HepG2 (cell line): Measurements from ENCODE around the gene SLC26A4. TPM values are rescaled to one million over a fixed set of nuclear protein-coding genes. Genes with fewer than 3 reads are reported as not detected.

Experiments
- ATAC-seq: fragments of 200-7000 bp; cut with Tn5 transposase; 3 replicates; pipeline ENCODE4 v1.9.1; 2020; ENCODE audit warnings: mild to moderate bottlenecking, moderate library complexity
- BruUV-seq: library from RNA; stranded (reverse); fragments of 400-500 nt; replicated peaks from 2 replicates; lab custom pipeline; 2021; lab: Mats Ljungman, UMichigan
- CTCF ChIA-PET: fragments of 300-600 bp; formaldehyde crosslinking; extraction: SDS; loops from one replicate; lab custom pipeline; 2021; ENCODE audit warnings: low total read pairs, inconsistent platforms, low intra/inter-chr PET ratio; lab: Yijun Ruan, JAX
- POLR2A ChIA-PET: fragments of 350-600 bp; sonication (Branson Sonifier 250); formaldehyde crosslinking; loops from one replicate; lab custom pipeline; 2020; ENCODE audit warnings: antibody characterized with exemption, inconsistent platforms; lab: Yijun Ruan, JAX
- DNase-seq: peaks from one replicate; pipeline ENCODE4 v3.0.0-alpha.2; 2015; ENCODE audit warnings: low spot score
- FAIRE-seq: peaks from 3 replicates; lab custom pipeline; 2011; peaks lifted over from hg19 to GRCh38; lab: Jason Lieb, UNC
- H2AFZ ChIP-seq: one replicate; pipeline ENCODE4 v1.6.1; 2011; ENCODE audit warnings: low read length, inconsistent platforms
- H3K27ac ChIP-seq: fragments of 300-600 bp; 3 replicates; pipeline ENCODE4 v1.8.0; 2011; ENCODE audit warnings: mixed run types, mild to moderate bottlenecking, mixed read lengths, low read length, inconsistent platforms; ENCODE audit not compliant: insufficient read depth; ENCODE audit errors: extremely low read length
- H3K27me3 ChIP-seq, 2 experiments: fragments of 200-600 bp in 1 of 2; 2 replicates in 1 of 2; 3 replicates in 1 of 2; pipeline versions ENCODE4 v1.6.0 to v1.8.0; 2011; ENCODE audit warnings: low read length in 2 of 2, mild to moderate bottlenecking in 2 of 2, moderate library complexity in 2 of 2, inconsistent platforms in 1 of 2; ENCODE audit not compliant: insufficient read depth in 2 of 2, control insufficient read depth in 1 of 2
- H3K36me3 ChIP-seq, 2 experiments: fragments of 200-600 bp in 1 of 2; replicated peaks in 1 of 2; 2 replicates in 1 of 2; 3 replicates in 1 of 2; pipeline versions ENCODE4 v1.5.1 to v1.8.0; 2011; ENCODE audit warnings: low read length in 2 of 2, inconsistent platforms in 1 of 2; ENCODE audit not compliant: insufficient read depth in 2 of 2, control insufficient read depth in 1 of 2
- H3K4me1 ChIP-seq: 2 replicates; pipeline ENCODE4 v1.5.1; 2012; ENCODE audit warnings: low read length, inconsistent platforms; ENCODE audit not compliant: insufficient read depth
- H3K4me2 ChIP-seq: 2 replicates; pipeline ENCODE4 v1.6.0; 2011; ENCODE audit warnings: low read depth, low read length, inconsistent platforms
- H3K4me3 ChIP-seq, 3 experiments: fragments of 200-600 bp in 1 of 3; sonication (generic), shearing (Covaris generic) in 1 of 3; replicated peaks in 1 of 3; 2 replicates each; pipeline ENCODE4 v1.5.1; 2011 to 2016; ENCODE audit warnings: low read length in 3 of 3, inconsistent platforms in 2 of 3, low read depth in 2 of 3, mild to moderate bottlenecking in 2 of 3, control low read depth in 1 of 3, mixed read lengths in 1 of 3; ENCODE audit not compliant: insufficient read depth in 1 of 3
- H3K79me2 ChIP-seq: one replicate; pipeline ENCODE4 v1.6.1; 2011; ENCODE audit warnings: low read length, inconsistent platforms; ENCODE audit not compliant: insufficient read depth
- H3K9ac ChIP-seq: 2 replicates; pipeline ENCODE4 v1.6.0; 2011; ENCODE audit warnings: mild to moderate bottlenecking, low read depth, low read length, inconsistent platforms; ENCODE audit not compliant: insufficient read depth
- H3K9me3 ChIP-seq: 2 replicates; pipeline ENCODE4 v1.5.1; 2012; ENCODE audit warnings: mild to moderate bottlenecking, low read length
- H4K20me1 ChIP-seq: 2 replicates; pipeline ENCODE4 v1.6.0; 2011; ENCODE audit warnings: inconsistent platforms, mild to moderate bottlenecking, low read length, moderate library complexity; ENCODE audit not compliant: insufficient read depth
- E2F5 ChIP-seq: sonication (generic); formaldehyde crosslinking; conservative IDR thresholded peaks from 2 replicates; pipeline ENCODE4 v1.4.0; 2020; ENCODE audit warnings: missing genetic modification reagents
- KDM5B ChIP-seq: sonication (generic); formaldehyde crosslinking; IDR thresholded peaks from 2 replicates; pipeline ENCODE4 v1.4.0; 2020; ENCODE audit warnings: missing genetic modification reagents, mild to moderate bottlenecking, borderline replicate concordance
- NCOA5 ChIP-seq: sonication (generic); formaldehyde crosslinking; IDR thresholded peaks from 2 replicates; pipeline ENCODE4 v1.4.0; 2020; ENCODE audit warnings: missing genetic modification reagents
- ZFAT ChIP-seq: sonication (generic); formaldehyde crosslinking; conservative IDR thresholded peaks from 2 replicates; pipeline ENCODE4 v1.8.1; 2023; ENCODE audit warnings: missing genetic modification reagents, inconsistent platforms
- ZNF557 ChIP-seq: sonication (generic); formaldehyde crosslinking; IDR thresholded peaks from 2 replicates; pipeline ENCODE4 v1.4.0; 2020; ENCODE audit warnings: missing genetic modification reagents
- ZNF607 ChIP-seq: sonication (generic); formaldehyde crosslinking; IDR thresholded peaks from 2 replicates; pipeline ENCODE4 v1.5.1; 2020; ENCODE audit warnings: missing genetic modification reagents, mild to moderate bottlenecking, borderline replicate concordance
- ZNF619 ChIP-seq: sonication (generic); formaldehyde crosslinking; IDR thresholded peaks from 2 replicates; pipeline ENCODE4 v1.4.0; 2020; ENCODE audit warnings: mild to moderate bottlenecking, missing genetic modification reagents
- ZNF674 ChIP-seq: sonication (generic); formaldehyde crosslinking; IDR thresholded peaks from 2 replicates; pipeline ENCODE4 v1.5.0; 2020; ENCODE audit warnings: low read depth, mild to moderate bottlenecking, missing genetic modification reagents
- WGBS: methylation state at CpG from one replicate; pipeline ENCODE4 v1.1.6; 2017; ENCODE audit warnings: low lambda C conversion rate; 5-methylcytosine and 5-hydroxymethylcytosine counted together
- in situ Hi-C: cut with HindIII; loops from 2 replicates; pipeline ENCODE4 v1.10.0; 2017; ENCODE audit warnings: low pct_unique_long_range_greater_than_20kb; ENCODE audit not compliant: extremely low pct_ligation_motif_present
- intact Hi-C: fragments of 100-400 bp; cut with micrococcal nuclease; formaldehyde crosslinking; loops from one replicate; pipeline ENCODE4 v1.10.0; 2022; ENCODE audit not compliant: unreplicated experiment
- polyA plus RNA-seq, 8 experiments: library from polyadenylated mRNA; depleted of rRNA in 3 of 8; stranded (reverse) in 7 of 8; unstranded in 1 of 8; fragments of >200 nt; fragmentation: Illumina TruSeq in 4 of 8; extraction: Trizol in 4 of 8; gene quantifications; 2 replicates each; pipeline versions ENCODE4 v1.2.1 to v1.2.3, GENCODE V29; 2011 to 2016; ENCODE audit warnings: low read depth in 4 of 8, missing spikeins in 1 of 8, mixed read lengths in 1 of 8; ENCODE audit not compliant: insufficient read depth in 1 of 8
- total RNA-seq, 5 experiments: library from RNA; depleted of rRNA; stranded (reverse); fragments of >200 nt; fragmentation: Illumina TruSeq; extraction: Trizol; gene quantifications; 2 replicates each; pipeline ENCODE4 v1.2.3, GENCODE V29; 2016; ENCODE audit warnings: low read depth in 1 of 5

Gene SLC26A4
- total and polyA plus RNA-seq, 2 of the 13 experiments (the other 11 are each of a cell fraction or from before 2014, with no cell fraction given) = 0.08 to 0.11 TPM

- no peak for TF ChIP-seq ZNF619
Observed at GRCh38 chr7:107667341-107667740, 6.7 kb downstream of the SLC26A4 start (continued).

- Histone ChIP-seq H3K36me3 (no peaks in the 10 kb centered on the region), H3K9me3 (no peaks in the 10 kb centered on the region), H3K4me2 (no peak overlapping the region), H2AFZ (no peak overlapping the region), H3K4me3 (no peak overlapping the region), H3K27me3 (peaks cover under 1 to 4% of the 10 kb centered on the region in 2 experiments; a peak in 3 of 5 replicates), H4K20me1 (no peaks in the 10 kb centered on the region), H3K4me1 (no peaks in the 10 kb centered on the region), H3K79me2 (no peaks in the 10 kb centered on the region), H3K27ac (no peak overlapping the region), H3K9ac (no peak overlapping the region)
- CTCF ChIA-PET = no interaction called here
- no peak for TF ChIP-seq ZFAT
- TF ChIP-seq ZNF674 (CRISPR knock-in tag) = no peak
- TF ChIP-seq E2F5 = no peak
- TF ChIP-seq KDM5B (CRISPR knock-in tag) = no peak
- FAIRE-seq = no peak
- POLR2A ChIA-PET = no interaction called here
- WGBS = under 1% methylated on average over 4 of the region's 4 CpGs
- no peak for DNase-seq
- ATAC-seq = no peak
- intact Hi-C loops = no loop called here
- BruUV-seq = no TSS peak
- in situ Hi-C loops = no loop called here
Observed at GRCh38 chr7:107668296-107668695, 7.7 kb downstream of the SLC26A4 start.

GRCh38 chr7:107672183-107672582 lies 11.6 kb downstream of the SLC26A4 start:
- no peak overlapping the region for H3K4me2 ChIP-seq
- FAIRE-seq = no peak
- H2AFZ ChIP-seq = no peak overlapping the region
- H3K36me3 ChIP-seq = no peaks in the 10 kb centered on the region
- H3K9me3 ChIP-seq = no peaks in the 10 kb centered on the region
- ChIA-PET CTCF (no interaction called here), POLR2A (no interaction called here)
- H4K20me1 ChIP-seq = no peaks in the 10 kb centered on the region
- peaks cover 0 to 3% of the 10 kb centered on the region in 2 experiments; a peak in 1 of 5 replicates for H3K27me3 ChIP-seq
- H3K79me2 ChIP-seq = no peaks in the 10 kb centered on the region
- no peak overlapping the region for H3K9ac ChIP-seq
- no peak overlapping the region for H3K27ac ChIP-seq
- no TSS peak for BruUV-seq
- H3K4me1 ChIP-seq = no peaks in the 10 kb centered on the region
- 17% methylated on average over 3 of the region's 3 CpGs for WGBS
- no peak for DNase-seq
- no peak overlapping the region for H3K4me3 ChIP-seq
- intact Hi-C loops = no loop called here
- in situ Hi-C loops = no loop called here
- ATAC-seq = no peak
- TF ChIP-seq ZNF607 (CRISPR knock-in tag) (no peak), ZNF557 (no peak), NCOA5 (no peak)
